HG02852 (cell line): ENCODE measurements around the gene TAC4.

ENCODE experiments used
- ATAC-seq: cut with Tn5 transposase; IDR thresholded peaks from one replicate; pipeline ENCODE4 v1.9.1; 2021; ENCODE audit warnings: mild to moderate bottlenecking, moderate library complexity; ENCODE audit not compliant: unreplicated experiment

Gene TAC4

DNA sequence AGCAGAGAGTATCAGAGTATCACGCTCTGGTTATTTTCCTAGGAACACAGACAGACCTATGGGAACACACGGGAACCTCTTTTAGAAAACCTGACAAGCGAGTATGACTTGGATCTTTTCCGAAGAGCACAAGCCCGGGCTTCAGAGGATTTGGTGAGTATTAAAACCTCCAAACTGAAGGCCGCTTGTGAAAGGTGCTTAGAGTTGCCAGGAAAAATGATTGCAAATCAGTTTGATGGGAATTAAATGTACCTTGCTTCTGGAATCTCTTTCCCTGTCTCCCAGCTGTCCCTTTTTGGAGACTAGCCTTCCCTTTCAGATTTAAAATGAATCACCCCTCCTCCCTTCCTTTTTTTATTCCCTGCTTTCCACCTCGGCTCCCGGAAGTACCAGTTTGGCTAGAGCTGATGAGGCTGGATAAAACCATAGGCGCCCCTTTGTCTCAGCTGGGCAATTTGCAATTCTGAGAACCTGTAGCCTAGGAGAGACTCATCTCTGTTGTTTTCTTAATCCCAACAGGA is 32.0 kb downstream of the TAC4 start:
- ATAC-seq, result no peak

DNA sequence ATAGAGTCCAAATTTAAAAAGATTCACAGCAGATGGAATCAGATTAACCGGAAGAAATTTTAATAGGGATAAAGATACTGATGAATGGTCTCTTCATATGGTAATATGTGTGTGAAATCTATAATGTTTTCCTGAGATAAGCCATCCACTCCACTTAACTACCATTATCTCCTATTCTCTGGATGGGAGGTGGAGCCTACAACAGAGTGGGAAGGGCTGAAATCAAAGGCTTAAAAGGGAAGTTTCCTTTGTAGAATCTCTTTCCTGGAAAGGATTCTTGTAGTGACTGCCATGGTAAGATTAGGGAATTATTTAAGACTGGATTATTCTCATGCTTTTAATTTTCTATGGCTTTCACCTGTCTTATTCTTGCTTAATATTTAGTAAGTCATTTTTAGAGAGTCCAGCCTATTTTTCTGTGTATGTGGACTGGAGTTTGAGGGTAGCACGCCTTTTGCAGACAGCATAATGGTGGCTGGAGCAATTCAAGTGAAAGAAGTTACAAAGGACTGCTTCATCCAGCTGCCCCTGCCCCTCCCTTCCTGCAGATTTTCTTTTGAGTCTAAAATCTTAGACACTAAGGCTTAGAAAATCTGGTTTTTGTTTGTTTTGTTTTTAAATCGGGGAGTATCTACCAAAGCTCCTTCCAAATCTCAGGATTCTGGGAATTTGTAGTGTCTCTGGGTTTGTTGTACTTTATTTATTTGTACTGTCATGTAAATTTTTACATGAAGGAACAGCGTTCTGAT is 32.9 kb downstream of the TAC4 start:
- no peak for ATAC-seq

DNA sequence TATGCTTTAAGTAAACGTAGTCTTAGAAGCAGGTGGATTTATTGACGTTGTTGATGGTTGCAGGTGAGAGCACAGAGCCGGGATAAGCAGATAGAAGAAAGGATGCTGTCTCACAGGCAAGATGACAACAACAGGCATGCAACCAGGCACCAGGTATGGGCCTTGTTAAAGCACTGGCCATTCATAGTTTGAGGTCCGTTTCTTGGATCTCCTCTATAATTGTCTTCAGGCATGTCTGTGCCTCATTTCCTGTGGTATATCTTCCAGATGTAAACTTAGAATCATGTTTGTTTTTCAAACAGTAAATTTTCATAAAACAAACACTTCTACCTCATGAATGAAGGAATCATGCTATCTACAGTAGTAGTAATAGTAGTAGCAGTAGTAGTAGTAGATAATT is 38.8 kb downstream of the TAC4 start:
- no peak for ATAC-seq

DNA sequence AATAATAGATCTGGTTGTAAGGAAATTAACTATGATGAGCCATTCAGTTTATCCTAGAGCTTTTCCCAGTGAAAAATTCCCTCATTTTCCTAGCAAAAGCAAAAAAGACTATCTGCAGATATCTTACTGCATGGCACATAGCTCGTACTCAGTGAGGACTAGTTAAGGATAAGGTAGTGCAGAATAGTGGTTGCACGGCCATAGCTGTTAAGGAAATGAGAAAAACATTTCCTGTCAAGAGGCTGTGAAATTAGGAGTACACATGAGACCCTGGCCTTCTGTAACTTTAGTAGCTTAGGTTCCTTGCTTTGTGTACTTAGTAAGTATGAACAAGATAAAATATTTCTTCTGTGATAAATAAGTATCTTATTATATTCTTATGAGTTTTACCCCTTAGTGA is 49.1 kb downstream of the TAC4 start:
- ATAC-seq, result no peak

DNA sequence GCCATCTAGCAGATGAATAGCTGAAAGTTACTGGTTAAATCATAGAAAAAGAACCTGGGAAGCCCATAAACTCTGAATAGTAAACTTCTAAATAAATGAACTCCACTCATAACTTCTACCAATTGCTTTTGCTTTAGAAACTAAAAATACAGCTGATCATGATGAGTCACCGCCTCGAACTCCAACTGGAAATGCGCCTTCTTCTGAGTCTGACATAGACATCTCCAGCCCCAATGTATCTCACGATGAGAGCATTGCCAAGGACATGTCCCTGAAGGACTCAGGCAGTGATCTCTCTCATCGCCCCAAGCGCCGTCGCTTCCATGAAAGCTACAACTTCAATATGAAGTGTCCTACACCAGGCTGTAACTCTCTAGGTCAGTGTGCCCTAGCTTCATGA is 49.7 kb downstream of the TAC4 start:
- no peak for ATAC-seq

DNA sequence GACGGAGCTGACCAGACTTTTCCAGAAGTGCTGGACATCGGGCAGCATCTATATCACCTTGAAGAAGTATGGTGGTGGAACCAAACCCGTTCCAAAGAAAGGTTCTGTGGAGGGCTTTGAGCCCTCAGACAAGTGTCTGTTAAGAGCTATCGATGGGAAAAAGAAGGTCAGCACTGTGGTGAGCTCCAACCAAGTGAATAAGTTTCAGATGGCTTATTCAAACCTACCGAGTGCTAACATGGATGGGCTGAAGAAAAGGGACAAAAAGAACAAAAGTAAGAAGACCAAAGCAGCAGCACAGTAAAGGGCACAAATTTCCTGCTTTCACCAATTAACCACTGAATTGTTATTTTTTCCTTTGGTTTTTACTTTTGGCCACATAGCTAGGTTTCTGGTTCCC is 52.5 kb downstream of the TAC4 start:
- ATAC-seq, result no peak

DNA sequence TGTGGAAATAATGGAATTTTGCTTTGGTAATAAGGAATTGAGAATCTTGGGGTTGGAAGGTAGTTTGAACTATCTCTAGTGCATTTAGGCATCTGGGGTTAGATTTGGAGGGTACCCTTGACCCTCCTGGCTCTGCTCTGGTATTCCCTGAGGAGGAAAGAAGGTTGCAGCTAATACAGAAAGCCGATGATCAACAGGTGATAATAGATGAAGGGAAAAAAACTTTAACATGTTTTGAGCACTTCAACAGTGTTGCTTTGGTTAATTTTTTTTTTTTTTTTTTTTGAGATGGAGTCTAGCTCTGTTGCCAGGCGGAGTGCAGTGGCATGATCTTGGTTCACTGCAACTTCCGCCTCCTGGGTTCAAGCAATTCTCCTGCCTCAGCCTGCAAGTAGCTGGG is 54.6 kb downstream of the TAC4 start:
- ATAC-seq, result no peak

DNA sequence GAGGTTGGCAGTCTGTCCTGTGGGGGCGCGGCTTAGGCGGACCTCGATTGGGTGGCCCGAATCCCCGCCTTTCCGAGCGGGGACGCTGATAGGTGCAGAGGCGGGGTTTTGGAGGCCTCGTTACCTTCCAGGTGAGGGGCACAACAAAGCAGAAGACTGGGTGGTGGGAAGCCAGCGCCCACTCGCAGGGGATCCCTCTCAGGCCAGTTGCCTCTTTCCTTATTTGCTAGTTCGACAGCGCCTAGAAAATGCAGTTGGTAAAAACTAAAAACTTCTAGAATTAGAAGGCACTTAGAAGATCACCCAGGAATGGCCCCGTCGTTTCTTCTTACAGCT is 58.7 kb downstream of the TAC4 start:
- no peak for ATAC-seq

DNA sequence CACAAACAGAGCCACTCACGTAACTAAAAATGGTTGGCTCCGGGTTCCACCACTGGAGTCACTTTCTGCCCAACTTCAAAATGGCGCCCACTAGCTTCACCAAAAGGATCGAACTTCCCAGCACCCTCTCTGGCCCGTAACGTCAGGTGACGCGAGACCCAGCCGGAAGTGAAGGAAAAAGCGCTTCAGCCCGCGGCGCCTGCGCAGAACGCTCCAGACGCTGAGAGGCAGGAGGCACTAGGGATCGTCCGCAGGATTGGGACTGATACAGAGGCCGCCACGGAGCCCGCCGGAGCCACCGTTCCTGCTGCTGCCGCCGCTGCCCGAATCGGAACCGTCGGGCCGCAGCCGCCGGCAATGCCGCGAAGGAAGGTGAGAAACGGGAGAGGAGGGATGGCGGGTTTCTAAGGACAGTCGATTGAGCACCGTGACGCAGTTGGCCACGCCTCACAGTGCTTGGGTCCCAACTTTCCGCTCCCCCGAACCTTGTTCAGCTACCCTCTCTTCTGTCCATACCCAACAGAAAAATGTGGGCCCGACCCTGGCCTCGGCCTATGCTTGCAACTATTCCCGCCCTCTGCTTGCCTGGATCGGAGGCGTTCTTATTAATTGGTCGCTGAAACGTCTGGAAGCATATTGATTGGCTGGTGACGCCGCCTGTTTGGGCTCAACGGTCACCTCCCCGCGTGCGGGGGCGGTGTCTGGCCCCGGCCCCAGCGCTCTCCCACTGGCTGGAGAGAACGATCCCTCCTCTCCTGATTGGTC is 59.2 kb downstream of the TAC4 start, which contains the start of gene KAT7:
KAT7 (plus strand) TSS at position 204 of the 765 bp plus-strand sequence; CDS start at position 358, 154 bp downstream.
- ATAC-seq, result peak; percentile 88
